GM18505 (cell line): ENCODE measurements around the gene LINGO3.

Experiments
- ATAC-seq: cut with Tn5 transposase; IDR thresholded peaks from one replicate; pipeline ENCODE4 v1.9.1; 2021; ENCODE audit not compliant: unreplicated experiment
- POLR2A ChIP-seq: IDR thresholded peaks from 4 replicates; pipeline ENCODE4 v1.6.1; 2011; ENCODE audit warnings: borderline replicate concordance; ENCODE audit not compliant: insufficient read depth, insufficient read length; ENCODE audit errors: extremely low read depth

LINGO3 gene

GRCh38 chr19:2325281-2326046 lies 17.5 kb upstream of the LINGO3 start:
- ATAC-seq = no peak
- no peak for TF ChIP-seq POLR2A

- no peak for TF ChIP-seq POLR2A
- no peak for ATAC-seq
Observed at GRCh38 chr19:2324220-2324948, 16.4 kb upstream of the LINGO3 start.

DNA sequence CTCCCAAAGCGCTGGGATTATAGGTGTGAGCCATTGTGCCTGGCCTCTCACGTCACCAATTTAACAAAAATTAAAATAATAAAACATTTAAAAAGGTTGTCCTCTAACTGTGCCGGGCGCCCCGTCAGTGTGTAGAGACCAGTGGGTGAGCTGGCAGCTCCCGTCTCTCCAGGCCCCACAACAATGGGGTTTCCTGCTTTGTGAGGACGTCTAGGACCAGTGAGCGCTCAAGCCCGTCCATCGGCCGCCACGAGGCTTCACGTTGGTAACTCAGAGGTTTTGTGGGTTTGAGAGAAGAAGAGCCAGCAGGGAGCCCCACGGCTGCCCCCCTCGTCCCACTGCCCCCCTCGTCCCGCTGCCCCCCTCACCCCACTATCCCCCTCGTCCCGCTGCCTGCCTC lies 15.8 kb upstream of the LINGO3 start:
- no peak for TF ChIP-seq POLR2A
- no peak for ATAC-seq

DNA sequence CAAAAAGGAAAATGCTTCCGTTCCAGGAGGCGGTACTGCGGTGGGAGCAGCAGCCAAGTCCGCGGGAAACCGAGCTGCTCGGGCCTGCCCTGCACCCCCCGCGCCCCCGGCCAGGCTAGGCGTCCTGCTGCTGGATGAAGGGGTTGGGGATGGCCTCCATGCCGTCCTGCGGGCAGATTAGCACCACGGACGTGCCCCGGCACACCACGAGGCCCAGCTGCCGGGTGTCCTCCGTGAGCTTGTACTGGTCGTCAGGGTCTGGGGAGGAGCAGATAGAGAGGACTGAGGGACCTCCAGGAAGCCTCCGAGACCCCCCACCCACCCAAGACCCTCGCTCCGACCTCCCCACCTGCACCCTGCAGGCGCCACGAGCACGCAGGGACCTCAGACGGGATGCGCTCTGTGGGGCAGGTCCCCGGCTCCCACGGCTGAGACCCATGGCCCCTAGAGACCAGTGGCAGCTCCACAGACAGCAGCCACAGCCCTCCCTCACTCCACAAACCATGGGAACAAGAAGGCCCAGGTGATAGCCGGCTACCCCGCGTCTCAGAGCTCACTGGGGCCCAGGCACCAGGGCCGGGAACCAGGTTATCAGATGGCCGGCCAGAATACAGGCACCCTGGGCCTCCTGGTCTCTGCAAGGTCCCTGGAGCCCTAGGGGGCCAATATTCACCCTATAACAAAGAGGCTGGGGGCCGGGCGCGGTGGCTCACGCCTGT lies 13.8 kb upstream of the LINGO3 start:
- no peak for TF ChIP-seq POLR2A
- no peak for ATAC-seq

DNA sequence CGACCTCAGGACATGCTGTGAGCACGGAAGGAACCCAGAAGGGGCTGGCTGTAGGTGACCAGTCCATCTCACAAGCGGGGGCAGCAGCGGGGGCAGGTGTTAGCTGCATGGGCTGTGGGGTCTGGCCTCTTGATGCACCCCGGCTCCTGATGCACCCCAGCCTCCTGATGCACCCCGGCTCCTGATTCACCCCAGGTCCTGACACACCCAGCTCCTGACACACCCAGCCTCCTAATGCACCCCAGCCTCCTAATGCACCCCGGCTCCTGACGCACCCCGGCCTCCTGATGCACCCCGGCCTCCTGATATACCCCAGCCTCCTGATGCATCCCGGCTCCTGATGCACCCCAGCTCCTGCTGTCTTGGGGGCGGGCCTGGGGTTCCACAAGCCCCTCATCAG lies 13.0 kb upstream of the LINGO3 start:
- no peak for ATAC-seq
- no peak for TF ChIP-seq POLR2A

- no peak for ATAC-seq
- no peak for TF ChIP-seq POLR2A
Observed at GRCh38 chr19:2320049-2320448, 12.1 kb upstream of the LINGO3 start.

GRCh38 chr19:2319551-2319950 lies 11.6 kb upstream of the LINGO3 start:
- no peak for TF ChIP-seq POLR2A
- ATAC-seq = no peak

DNA sequence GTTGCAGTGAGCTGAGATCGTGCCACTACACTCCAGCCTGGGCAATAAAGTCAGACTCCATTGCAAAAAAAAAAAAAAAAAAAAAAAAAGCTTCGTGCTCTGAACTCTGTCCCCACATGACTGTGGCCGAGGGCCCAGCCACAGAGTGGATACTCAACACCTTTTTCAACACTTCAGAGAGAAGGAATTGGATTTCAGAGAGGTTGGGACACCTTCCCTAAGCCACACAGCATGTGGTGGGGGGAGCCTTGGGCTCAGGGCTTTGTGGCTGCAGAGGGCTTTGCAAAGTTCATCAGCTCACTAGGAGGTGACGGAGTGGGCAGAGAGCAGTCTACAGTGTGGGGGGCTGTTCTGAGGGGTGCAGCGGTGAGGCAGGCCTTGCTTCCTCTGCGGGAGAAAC lies 11.0 kb upstream of the LINGO3 start:
- no peak for TF ChIP-seq POLR2A
- ATAC-seq = no peak

DNA sequence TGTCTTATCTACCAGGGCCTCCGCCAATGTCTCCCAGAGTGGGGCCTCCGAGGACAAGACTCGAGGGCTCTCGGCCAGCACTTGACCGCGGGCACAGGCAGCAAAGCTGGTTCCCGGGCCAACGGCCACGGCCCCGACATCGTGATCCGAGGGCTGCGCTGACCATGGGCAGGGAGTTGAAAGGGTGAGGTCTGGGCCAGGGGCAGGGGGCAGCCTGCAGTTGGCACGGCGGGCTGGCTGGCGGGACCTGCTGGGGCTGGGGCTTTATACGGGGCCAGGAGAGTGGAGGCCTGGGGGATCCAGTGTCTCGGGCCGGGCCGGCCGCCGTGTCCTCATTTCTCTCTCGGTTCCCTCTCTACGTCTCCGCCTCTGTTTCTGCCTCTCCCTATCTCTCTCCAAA lies 9.8 kb upstream of the LINGO3 start:
- no peak for TF ChIP-seq POLR2A
- ATAC-seq = no peak

GRCh38 chr19:2317300-2317699 lies 9.3 kb upstream of the LINGO3 start:
- ATAC-seq = no peak
- no peak for TF ChIP-seq POLR2A

DNA sequence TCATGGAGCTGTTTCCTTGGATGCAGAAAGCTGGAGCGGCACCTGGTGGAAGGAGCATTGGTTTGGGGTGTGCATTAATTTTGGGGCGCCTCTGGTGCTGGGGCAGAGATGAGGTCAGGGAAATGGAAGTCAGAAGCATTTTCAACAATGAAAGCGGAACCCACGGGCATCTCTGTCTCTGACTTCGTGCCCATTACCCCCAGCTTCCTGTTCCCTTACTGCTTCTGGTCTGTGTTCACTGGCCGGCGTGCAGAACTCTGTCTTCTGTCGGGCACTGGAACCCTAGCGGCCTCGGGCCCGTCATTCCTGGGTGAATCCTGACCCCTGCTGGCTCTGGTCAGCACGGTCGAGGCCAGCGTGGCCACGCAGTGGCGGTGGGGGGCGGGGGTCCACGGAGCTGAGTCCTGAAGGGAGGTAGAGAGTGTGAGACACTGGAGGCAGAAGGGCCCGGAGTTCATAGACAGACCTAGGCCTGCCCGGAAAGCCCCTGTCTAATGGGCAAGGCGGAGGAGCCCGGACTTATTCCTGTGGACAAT lies 7.9 kb upstream of the LINGO3 start:
- no peak for ATAC-seq
- TF ChIP-seq POLR2A = no peak

DNA sequence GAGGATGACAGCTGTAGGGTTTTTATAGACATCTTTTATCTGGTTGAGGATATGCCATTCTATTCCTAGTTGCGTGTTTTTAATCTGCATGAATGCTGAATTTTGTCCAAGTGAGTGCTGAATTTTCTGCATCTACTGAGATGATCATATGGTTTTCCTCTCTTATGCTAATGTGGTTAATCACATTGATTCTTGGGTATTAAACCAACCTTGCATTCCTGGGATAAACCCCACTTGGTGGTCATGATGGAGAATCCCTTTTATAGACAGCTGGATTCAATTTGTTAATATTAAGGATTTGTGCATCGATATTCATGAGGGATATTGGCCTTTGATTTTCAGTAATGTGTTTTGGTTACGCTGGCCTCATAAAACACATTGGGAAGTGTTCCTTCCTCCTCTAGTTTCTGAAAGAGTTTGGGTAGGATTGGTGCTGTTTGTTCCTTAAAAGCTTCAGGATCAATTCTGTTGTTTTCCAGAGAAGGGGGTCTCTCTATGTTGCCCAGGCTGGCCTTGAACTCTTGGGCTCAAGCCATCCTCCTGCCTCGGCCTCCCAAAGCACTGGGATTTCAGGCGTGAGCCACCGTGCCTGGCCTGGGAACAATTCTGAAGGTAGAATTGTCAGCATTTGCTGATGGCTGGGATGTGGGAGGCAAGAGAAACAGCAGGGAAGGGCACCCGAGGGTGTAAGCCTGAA lies 7.3 kb upstream of the LINGO3 start:
- ATAC-seq = no peak
- no peak for TF ChIP-seq POLR2A
